CD14-positive monocyte (primary cell): ENCODE data around the gene RBMX. TPM values are rescaled to one million over a fixed set of nuclear protein-coding genes. Genes with fewer than 3 reads are reported as not detected.
"Not testable (repeated sequence)": the region's sequence is repeated elsewhere in the genome, so short reads cannot be mapped to it uniquely, and the experiment has no call there.

Source experiments
- DNase-seq, 3 donors: peaks; one replicate each; pipeline ENCODE4 v3.0.0-alpha.2; 2011 to 2022
- H2AFZ ChIP-seq: 2 replicates; pipeline ENCODE4 v1.6.0; 2012; ENCODE audit warnings: mild to moderate bottlenecking, low read depth, low read length, inconsistent platforms; ENCODE audit not compliant: insufficient read depth, poor library complexity, severe bottlenecking
- H3K27ac ChIP-seq, 2 donors: 1 replicate in 1 of 2; 2 replicates in 1 of 2; pipeline ENCODE4 v1.5.1; 2012 to 2013; ENCODE audit warnings: low read length in 2 of 2, control low read depth in 1 of 2, inconsistent platforms in 1 of 2, low read depth in 1 of 2, mild to moderate bottlenecking in 1 of 2
- H3K27me3 ChIP-seq, 2 donors: one replicate each; pipeline versions ENCODE4 v1.6.0 to v1.6.1; 2011 to 2013; ENCODE audit warnings: low read length in 2 of 2; ENCODE audit not compliant: control insufficient read depth in 2 of 2, insufficient read depth in 2 of 2
- H3K36me3 ChIP-seq, 2 donors: replicated peaks in 1 of 2; 1 replicate in 1 of 2; 2 replicates in 1 of 2; pipeline versions ENCODE4 v1.5.1 to v1.6.1; 2012 to 2013; ENCODE audit warnings: low read length in 2 of 2, control low read depth in 1 of 2, inconsistent platforms in 1 of 2, mild to moderate bottlenecking in 1 of 2; ENCODE audit not compliant: insufficient read depth in 2 of 2, control insufficient read depth in 1 of 2
- H3K4me1 ChIP-seq, 2 donors: 1 replicate in 1 of 2; 2 replicates in 1 of 2; pipeline versions ENCODE4 v1.5.1 to v1.6.1; 2012 to 2013; ENCODE audit warnings: low read length in 2 of 2, control low read depth in 1 of 2, inconsistent platforms in 1 of 2, mild to moderate bottlenecking in 1 of 2, moderate library complexity in 1 of 2; ENCODE audit not compliant: insufficient read depth in 2 of 2, control insufficient read depth in 1 of 2
- H3K4me2 ChIP-seq: replicated peaks from 2 replicates; pipeline ENCODE3; 2012; ENCODE audit warnings: low read length, moderate library complexity, mild to moderate bottlenecking; ENCODE audit not compliant: poor library complexity, severe bottlenecking; ENCODE audit errors: extremely low read depth
- H3K4me3 ChIP-seq, 3 experiments: fragments of 200-600 bp in 1 of 3; sonication (generic) in 1 of 3; replicated peaks in 1 of 3; 1 replicate in 2 of 3; 2 replicates in 1 of 3; pipeline ENCODE4 v1.5.1; 2011 to 2013; ENCODE audit warnings: low read length in 3 of 3, mild to moderate bottlenecking in 3 of 3, control low read depth in 2 of 3, low read depth in 2 of 3, inconsistent platforms in 1 of 3, moderate library complexity in 1 of 3
- H3K79me2 ChIP-seq: 2 replicates; pipeline ENCODE4 v1.6.0; 2012; ENCODE audit warnings: mild to moderate bottlenecking, control low read depth, inconsistent platforms, low read length, moderate library complexity; ENCODE audit not compliant: insufficient read depth
- H3K9ac ChIP-seq: 2 replicates; pipeline ENCODE4 v1.6.0; 2017; ENCODE audit warnings: low read length, mild to moderate bottlenecking; ENCODE audit not compliant: insufficient read depth, poor library complexity, severe bottlenecking
- H3K9me3 ChIP-seq, 2 donors: replicated peaks in 1 of 2; 1 replicate in 1 of 2; 2 replicates in 1 of 2; pipeline versions ENCODE4 v1.5.1 to v1.6.1; 2012 to 2013; ENCODE audit warnings: low read length in 2 of 2, control low read depth in 1 of 2; ENCODE audit not compliant: control insufficient read depth in 1 of 2, insufficient read depth in 1 of 2
- H4K20me1 ChIP-seq: 2 replicates; pipeline ENCODE4 v1.6.0; 2012; ENCODE audit warnings: mild to moderate bottlenecking, low read length, control low read depth, moderate library complexity; ENCODE audit not compliant: insufficient read depth
- H3K27ac Mint-ChIP-seq, 7 donors: one replicate each; pipeline ENCODE4 v1.8.0; 2020; ENCODE audit warnings: mild to moderate bottlenecking in 7 of 7, mixed read lengths in 7 of 7, moderate library complexity in 6 of 7, inconsistent platforms in 2 of 7
- H3K27me3 Mint-ChIP-seq, 3 donors: one replicate each; pipeline ENCODE4 v1.8.0; 2021 to 2022; ENCODE audit warnings: low read depth in 3 of 3, mild to moderate bottlenecking in 3 of 3, mixed read lengths in 3 of 3, moderate library complexity in 3 of 3, inconsistent platforms in 1 of 3
- H3K36me3 Mint-ChIP-seq, 2 donors: one replicate each; pipeline ENCODE4 v1.8.0; 2020; ENCODE audit warnings: mixed read lengths in 2 of 2, inconsistent platforms in 1 of 2, mild to moderate bottlenecking in 1 of 2
- H3K4me1 Mint-ChIP-seq: one replicate; pipeline ENCODE4 v1.8.0; 2020; ENCODE audit warnings: mild to moderate bottlenecking, mixed read lengths
- H3K4me3 Mint-ChIP-seq, 2 donors: one replicate each; pipeline ENCODE4 v1.8.0; 2020; ENCODE audit warnings: mild to moderate bottlenecking in 2 of 2, mixed read lengths in 2 of 2, moderate library complexity in 1 of 2
- H3K9me3 Mint-ChIP-seq, 7 donors: one replicate each; pipeline ENCODE4 v1.8.0; 2020 to 2022; ENCODE audit warnings: mixed read lengths in 7 of 7, mild to moderate bottlenecking in 6 of 7, moderate library complexity in 6 of 7, inconsistent platforms in 2 of 7
- WGBS: methylation state at CpG from one replicate; pipeline ENCODE4 v1.1.5; 2013; ENCODE audit warnings: missing lambda C conversion rate; ENCODE audit not compliant: insufficient coverage; 5-methylcytosine and 5-hydroxymethylcytosine counted together
- intact Hi-C, 2 donors: fragments of 100-400 bp; cut with micrococcal nuclease; formaldehyde crosslinking; loops; one replicate each; pipeline versions ENCODE4 v1.15.0 to v1.15.1; 2023
- polyA plus RNA-seq, 3 donors: library from polyadenylated mRNA; depleted of rRNA in 1 of 3; unstranded in 2 of 3; stranded (reverse) in 1 of 3; fragments of 300-500 nt in 2 of 3; fragments of >200 nt in 1 of 3; fragmentation: Illumina TruSeq in 2 of 3; gene quantifications; 1 replicate in 2 of 3; 2 replicates in 1 of 3; pipeline ENCODE4 v1.2.3, GENCODE V29; 2012 to 2021
- TF ChIP-seq, protein P1 (sequence below): fragments of 200-600 bp; IDR thresholded peaks from one replicate; pipeline ENCODE4 v1.8.0; 2022; ENCODE audit warnings: antibody characterized with exemption, mild to moderate bottlenecking

Gene RBMX
- polyA plus RNA-seq, 3 donors, result 97.3 to 121 (median 112) TPM

- H3K4me2 ChIP-seq, result no peak overlapping the region
- Mint-ChIP-seq H3K27me3 (peaks cover 0 to 6% (median 0%) of the 10 kb centered on the region in 3 donors), H3K4me3 (no peak overlapping the region), H3K36me3 (peaks cover 3% of the 10 kb centered on the region in 2 donors), H3K9me3 (peaks cover 0 to 15% (median 6%) of the 10 kb centered on the region in 7 donors), H3K4me1 (peaks cover under 1% of the 10 kb centered on the region), H3K27ac (no peak overlapping the region)
- H3K9me3 ChIP-seq, result peaks cover 0 to 5% of the 10 kb centered on the region in 2 donors
- H2AFZ ChIP-seq, result no peak overlapping the region
- no peaks in the 10 kb centered on the region for H3K4me1 ChIP-seq
- H3K27me3 ChIP-seq, result no peaks in the 10 kb centered on the region
- H3K79me2 ChIP-seq, result no peaks in the 10 kb centered on the region
- H4K20me1 ChIP-seq, result no peaks in the 10 kb centered on the region
- H3K27ac ChIP-seq, result no peak overlapping the region
- DNase-seq, result no peak
- H3K36me3 ChIP-seq, result no peaks in the 10 kb centered on the region
- TF ChIP-seq, protein P1, sequence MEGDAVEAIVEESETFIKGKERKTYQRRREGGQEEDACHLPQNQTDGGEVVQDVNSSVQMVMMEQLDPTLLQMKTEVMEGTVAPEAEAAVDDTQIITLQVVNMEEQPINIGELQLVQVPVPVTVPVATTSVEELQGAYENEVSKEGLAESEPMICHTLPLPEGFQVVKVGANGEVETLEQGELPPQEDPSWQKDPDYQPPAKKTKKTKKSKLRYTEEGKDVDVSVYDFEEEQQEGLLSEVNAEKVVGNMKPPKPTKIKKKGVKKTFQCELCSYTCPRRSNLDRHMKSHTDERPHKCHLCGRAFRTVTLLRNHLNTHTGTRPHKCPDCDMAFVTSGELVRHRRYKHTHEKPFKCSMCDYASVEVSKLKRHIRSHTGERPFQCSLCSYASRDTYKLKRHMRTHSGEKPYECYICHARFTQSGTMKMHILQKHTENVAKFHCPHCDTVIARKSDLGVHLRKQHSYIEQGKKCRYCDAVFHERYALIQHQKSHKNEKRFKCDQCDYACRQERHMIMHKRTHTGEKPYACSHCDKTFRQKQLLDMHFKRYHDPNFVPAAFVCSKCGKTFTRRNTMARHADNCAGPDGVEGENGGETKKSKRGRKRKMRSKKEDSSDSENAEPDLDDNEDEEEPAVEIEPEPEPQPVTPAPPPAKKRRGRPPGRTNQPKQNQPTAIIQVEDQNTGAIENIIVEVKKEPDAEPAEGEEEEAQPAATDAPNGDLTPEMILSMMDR, result no peak
- no peak overlapping the region for H3K9ac ChIP-seq
- no peak overlapping the region for H3K4me3 ChIP-seq
- intact Hi-C loops, result loop anchor here in 1 of 2 donors (10.0 kb wide), 1 partner anchor 315 kb away; no protein-coding TSS in a partner anchor
Measured at GRCh38 chrX:136920001-136920400, 39.5 kb upstream of the RBMX start.

DNA sequence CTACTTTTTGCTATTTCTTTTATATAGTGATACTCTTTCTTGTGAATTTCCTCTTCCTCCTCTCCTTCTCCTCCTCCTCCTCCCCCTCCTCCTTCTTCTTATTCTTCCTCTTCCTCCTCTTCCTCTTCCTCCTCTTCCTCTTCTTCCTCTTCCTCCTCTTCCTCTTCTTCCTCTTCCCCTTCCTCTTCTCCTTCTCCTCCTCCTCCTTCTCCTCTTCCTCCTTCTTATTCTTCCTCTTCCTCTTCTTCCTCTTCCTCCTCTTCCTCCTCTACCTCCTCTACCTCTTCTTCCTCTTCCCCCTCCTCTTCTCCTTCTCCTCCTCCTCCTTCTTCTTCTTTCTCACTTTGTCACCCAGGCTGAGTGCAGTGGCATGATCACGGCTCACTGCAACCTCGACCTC is 36.3 kb upstream of the RBMX start:
- no peaks in the 10 kb centered on the region for H3K27me3 ChIP-seq

DNA sequence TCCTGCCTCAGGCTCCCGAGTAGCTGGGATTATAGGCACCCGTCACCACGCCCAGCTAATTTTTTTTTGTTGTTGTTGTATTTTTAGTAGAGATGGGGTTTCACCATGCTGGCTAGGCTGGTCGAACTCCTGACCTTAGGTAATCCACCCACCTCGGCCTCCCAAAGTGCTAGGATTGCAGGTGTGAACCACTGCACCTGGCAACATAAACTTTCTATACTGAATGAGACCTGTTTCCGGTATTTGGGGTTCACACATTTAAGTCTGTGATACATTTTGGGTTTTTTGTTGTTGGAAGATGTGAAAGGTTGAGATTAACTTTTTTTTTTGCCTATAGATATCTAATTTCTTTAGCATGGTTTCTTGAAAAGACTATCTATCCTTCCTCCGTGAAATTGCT is 31.1 kb upstream of the RBMX start:
- H3K36me3 Mint-ChIP-seq, H3K9ac ChIP-seq, H3K27me3 ChIP-seq, H3K4me2 ChIP-seq, H2AFZ ChIP-seq, H3K79me2 ChIP-seq, DNase-seq, H3K4me3 ChIP-seq, H3K4me3 Mint-ChIP-seq, H3K4me1 ChIP-seq, intact Hi-C loops, H3K4me1 Mint-ChIP-seq, H4K20me1 ChIP-seq, H3K27ac ChIP-seq, H3K9me3 ChIP-seq, H3K27me3 Mint-ChIP-seq, H3K36me3 ChIP-seq: not testable (repeated sequence)
- peaks cover 0 to 13% (median 0%) of the 10 kb centered on the region in 7 donors for H3K9me3 Mint-ChIP-seq
- no CpG with 5 or more reads among the region's 7 CpGs for WGBS
- H3K27ac Mint-ChIP-seq, result peak overlapping the region in 1 of 7 donors; percentile 73

More for the DNA sequence above, 36.3 kb upstream of the RBMX start:
- Mint-ChIP-seq H3K9me3 (peaks cover 0 to 7% (median 4%) of the 10 kb centered on the region in 7 donors), H3K36me3 (no peaks in the 10 kb centered on the region), H3K27ac (peak overlapping the region in 2 of 7 donors; percentile 12 to 56), H3K4me3 (no peak overlapping the region), H3K27me3 (peaks cover 0 to 5% (median 2%) of the 10 kb centered on the region in 3 donors), H3K4me1 (no peaks in the 10 kb centered on the region)
- WGBS, result no CpG with 5 or more reads among the region's 2 CpGs
- Histone ChIP-seq H4K20me1 (no peaks in the 10 kb centered on the region), H3K4me2 (no peak overlapping the region), H3K9me3 (peaks cover 0 to 5% of the 10 kb centered on the region in 2 donors), H2AFZ (no peak overlapping the region), H3K36me3 (no peaks in the 10 kb centered on the region), H3K4me3 (no peak overlapping the region), H3K79me2 (no peaks in the 10 kb centered on the region), H3K27ac (no peak overlapping the region), H3K4me1 (no peaks in the 10 kb centered on the region), H3K9ac (no peak overlapping the region)
- intact Hi-C loops, result no loop called here
- TF ChIP-seq, protein P1, result no peak
- DNase-seq, result peak in 1 of 3 donors; percentile 4
